ENCODE measurements around the gene POLR3E. TPM values are rescaled to one million over a fixed set of nuclear protein-coding genes. Genes with fewer than 3 reads are reported as not detected.

Gene POLR3E
- total and polyA plus RNA-seq, 11 donors, result 15.2 to 72.6 (median 31.3) TPM

- Histone ChIP-seq H3K36me3 (peaks cover 0 to 96% (median 81%) of the 10 kb centered on the region in 9 donors), H3K9me3 (no peaks in the 10 kb centered on the region), H3K27ac (no peak overlapping the region), H3K4me1 (peaks cover 0 to 8% (median 1%) of the 10 kb centered on the region in 12 donors), H3K4me3 (no peak overlapping the region), H3K27me3 (no peaks in the 10 kb centered on the region)
- TF ChIP-seq CTCF (IDR thresholded peaks at IDR 0.05) (no peak), POLR2A (IDR thresholded peaks at IDR 0.05) (no peak)
- DNase-seq (no peak), ATAC-seq (no peak)
- intact Hi-C loops (cut with DNase I), result loop anchor here in 2 of 10 donors (5.0 to 10.0 kb wide), 3 partner anchors 35 to 1167 kb away; partner anchors contain the start of genes CDR2 (in 1 of the 2), DNAH3 (in 1 of the 2) and LDAF1 (in 1 of the 2)
- WGBS, 4 donors, result 91 to 96% (median 94%) methylated on average over 11 of the region's 11 CpGs
These were observed 24.8 kb downstream of the POLR3E start for GRCh38 chr16:22322021-22322471.

- intact Hi-C loops (cut with DNase I), result loop anchor here in 2 of 10 donors (5.0 to 10.0 kb wide), 3 partner anchors 35 to 1168 kb away; partner anchors contain the start of genes CDR2 (in 1 of the 2), DNAH3 (in 1 of the 2) and LDAF1 (in 1 of the 2)
- Histone ChIP-seq H3K27ac (no peak overlapping the region), H3K4me1 (peaks cover 0 to 8% (median 1%) of the 10 kb centered on the region in 12 donors), H3K4me3 (no peak overlapping the region), H3K9me3 (no peaks in the 10 kb centered on the region), H3K36me3 (peaks cover 0 to 96% (median 81%) of the 10 kb centered on the region in 9 donors), H3K27me3 (no peaks in the 10 kb centered on the region)
- TF ChIP-seq CTCF (IDR thresholded peaks at IDR 0.05) (no peak), POLR2A (IDR thresholded peaks at IDR 0.05) (no peak)
- ATAC-seq, result no peak
- WGBS, 4 donors, result 88 to 94% (median 92%) methylated on average over 10 to 17 of the region's 17 CpGs
- DNase-seq, result no peak
These were observed 25.5 kb downstream of the POLR3E start for GRCh38 chr16:22322741-22323140.

- H3K27me3 ChIP-seq, result no peaks in the 10 kb centered on the region
- H3K9me3 ChIP-seq, result no peaks in the 10 kb centered on the region
- peaks cover 0 to 8% (median 1%) of the 10 kb centered on the region in 12 donors for H3K4me1 ChIP-seq
- H3K36me3 ChIP-seq, result peaks cover 0 to 96% (median 83%) of the 10 kb centered on the region in 9 donors
- DNase-seq (no peak), ATAC-seq (no peak)
- 85 to 100% (median 91%) methylated on average over 7 to 12 of the region's 12 CpGs for WGBS, 4 donors
- TF ChIP-seq CTCF (IDR thresholded peaks at IDR 0.05) (no peak), POLR2A (IDR thresholded peaks at IDR 0.05) (no peak)
- no peak overlapping the region for H3K4me3 ChIP-seq
- no peak overlapping the region for H3K27ac ChIP-seq
- intact Hi-C loops (cut with DNase I), result loop anchor here in 2 of 10 donors (5.0 to 10.0 kb wide), 3 partner anchors 34 to 1169 kb away; partner anchors contain the start of genes CDR2 (in 1 of the 2), DNAH3 (in 1 of the 2) and LDAF1 (in 1 of the 2)
These were observed 26.2 kb downstream of the POLR3E start for GRCh38 chr16:22323173-22323958.
